ENCODE data around the gene WDR88. TPM values are rescaled to one million over a fixed set of nuclear protein-coding genes. Genes with fewer than 3 reads are reported as not detected.

Gene WDR88
- polyA plus RNA-seq, 1 donor (not counting 4 experiments of a cell fraction or from before 2014, with no cell fraction given), result not detected

DNA sequence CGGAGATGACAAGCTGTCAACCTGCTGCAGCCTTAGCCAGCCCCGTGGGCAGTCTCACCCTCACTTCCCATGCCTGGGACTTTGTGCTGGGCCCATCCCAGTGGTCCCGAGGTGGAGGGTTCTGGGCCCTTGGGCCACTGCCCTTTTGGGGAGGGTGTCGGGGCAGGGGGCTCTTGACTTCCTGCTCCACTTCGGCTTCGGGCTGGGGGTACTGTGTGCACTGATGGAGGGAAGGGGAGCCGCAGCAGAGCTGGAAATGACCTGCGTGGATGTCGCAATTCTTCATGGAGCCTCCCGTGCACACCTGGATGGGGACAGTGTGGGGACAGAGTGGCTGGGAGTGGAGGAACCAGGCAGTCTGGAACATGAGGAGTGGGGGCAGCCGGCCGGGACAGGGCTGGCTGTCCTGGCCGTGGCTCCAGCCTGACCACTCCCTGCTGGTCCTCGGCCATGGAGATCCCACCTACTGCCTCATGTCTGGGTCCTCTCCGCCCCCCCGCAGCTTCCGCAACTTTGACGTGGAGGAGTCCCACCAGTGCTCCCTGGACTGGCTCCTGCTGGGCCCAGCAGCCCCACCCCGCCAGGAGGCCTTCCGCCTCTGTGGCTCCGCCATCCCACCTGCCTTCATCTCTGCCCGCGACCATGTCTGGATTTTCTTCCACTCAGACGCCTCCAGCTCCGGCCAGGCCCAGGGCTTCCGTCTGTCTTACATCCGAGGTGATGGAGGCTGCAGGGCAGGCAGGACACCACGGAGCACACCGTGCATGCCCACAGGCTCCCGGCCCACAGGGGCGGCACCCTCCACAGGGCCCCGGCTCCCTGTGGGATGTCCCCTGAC, 72.4 kb downstream of the WDR88 start:
- no peak for FAIRE-seq
- no peak overlapping the region for H3K27ac ChIP-seq (ENCODE audit: control insufficient read depth, insufficient read depth, low read length)
- H3K36me3 ChIP-seq (ENCODE audit: control insufficient read depth in 2 of 2, extremely low read depth in 1 of 2, insufficient read depth in 2 of 2, low read length in 2 of 2), result peaks cover 0 to 7% of the 10 kb centered on the region in 2 experiments
- no peak overlapping the region for H2AFZ ChIP-seq (ENCODE audit: control insufficient read depth, low read length)
- no peak overlapping the region for H3K4me2 ChIP-seq (ENCODE audit: control insufficient read depth, extremely low read depth, insufficient read depth, low read depth, low read length)
- no peaks in the 10 kb centered on the region for H3K27me3 ChIP-seq (ENCODE audit: control insufficient read depth, extremely low read depth, insufficient read depth, low read length)
- dilution Hi-C loops (cut with MboI; ENCODE audit: extremely low pct_ligation_motif_present, low sequenced_read_pairs), result no loop called here
- TF ChIP-seq EZH2 (IDR thresholded peaks at IDR 0.05; ENCODE audit: low read length), result no peak
- TF ChIP-seq, protein P1, sequence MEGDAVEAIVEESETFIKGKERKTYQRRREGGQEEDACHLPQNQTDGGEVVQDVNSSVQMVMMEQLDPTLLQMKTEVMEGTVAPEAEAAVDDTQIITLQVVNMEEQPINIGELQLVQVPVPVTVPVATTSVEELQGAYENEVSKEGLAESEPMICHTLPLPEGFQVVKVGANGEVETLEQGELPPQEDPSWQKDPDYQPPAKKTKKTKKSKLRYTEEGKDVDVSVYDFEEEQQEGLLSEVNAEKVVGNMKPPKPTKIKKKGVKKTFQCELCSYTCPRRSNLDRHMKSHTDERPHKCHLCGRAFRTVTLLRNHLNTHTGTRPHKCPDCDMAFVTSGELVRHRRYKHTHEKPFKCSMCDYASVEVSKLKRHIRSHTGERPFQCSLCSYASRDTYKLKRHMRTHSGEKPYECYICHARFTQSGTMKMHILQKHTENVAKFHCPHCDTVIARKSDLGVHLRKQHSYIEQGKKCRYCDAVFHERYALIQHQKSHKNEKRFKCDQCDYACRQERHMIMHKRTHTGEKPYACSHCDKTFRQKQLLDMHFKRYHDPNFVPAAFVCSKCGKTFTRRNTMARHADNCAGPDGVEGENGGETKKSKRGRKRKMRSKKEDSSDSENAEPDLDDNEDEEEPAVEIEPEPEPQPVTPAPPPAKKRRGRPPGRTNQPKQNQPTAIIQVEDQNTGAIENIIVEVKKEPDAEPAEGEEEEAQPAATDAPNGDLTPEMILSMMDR (optimal IDR thresholded peaks at IDR 0.05 in 1 of 3, IDR thresholded peaks at IDR 0.05 in 1 of 3, conservative IDR thresholded peaks at IDR 0.05 in 1 of 3; ENCODE audit: extremely low read depth in 1 of 3, insufficient read depth in 2 of 3, low read length in 3 of 3), result no peak
- H3K4me3 ChIP-seq (ENCODE audit: control insufficient read depth in 2 of 3, extremely low read depth in 1 of 3, insufficient read depth in 2 of 3, low read depth in 1 of 3, low read length in 3 of 3), result no peak overlapping the region
- no peak overlapping the region for H3K9ac ChIP-seq (ENCODE audit: control insufficient read depth, extremely low read depth, insufficient read depth, low read length)
- no peaks in the 10 kb centered on the region for H3K4me1 ChIP-seq (ENCODE audit: control insufficient read depth, extremely low read depth, insufficient read depth, low read length)
- no peak for DNase-seq (ENCODE audit: low read depth, low spot score)
- H3K79me2 ChIP-seq (ENCODE audit: control insufficient read depth, insufficient read depth, low read length), result no peaks in the 10 kb centered on the region
- H3K9me3 ChIP-seq (ENCODE audit: control insufficient read depth, low read depth, low read length), result no peaks in the 10 kb centered on the region
- H3K9me1 ChIP-seq (ENCODE audit: control insufficient read depth, extremely low read depth, insufficient read depth, low read length), result no peaks in the 10 kb centered on the region
- peaks cover 3% of the 10 kb centered on the region for H4K20me1 ChIP-seq (ENCODE audit: control insufficient read depth, extremely low read depth, insufficient read depth, low read length)

DNA sequence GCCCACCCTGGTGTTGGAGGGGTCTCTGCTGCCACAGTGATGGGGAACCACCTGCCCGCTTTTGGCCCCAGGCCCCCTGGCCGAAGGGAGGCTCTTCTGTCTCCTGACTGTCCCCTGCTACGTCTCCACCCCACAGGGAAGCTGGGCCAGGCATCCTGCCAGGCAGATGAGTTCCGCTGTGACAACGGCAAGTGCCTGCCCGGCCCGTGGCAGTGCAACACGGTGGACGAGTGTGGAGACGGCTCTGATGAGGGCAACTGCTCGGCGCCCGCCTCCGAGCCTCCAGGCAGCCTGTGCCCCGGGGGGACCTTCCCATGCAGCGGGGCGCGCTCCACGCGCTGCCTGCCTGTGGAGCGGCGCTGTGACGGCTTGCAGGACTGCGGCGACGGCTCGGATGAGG, 73.2 kb downstream of the WDR88 start:
- no peaks in the 10 kb centered on the region for H3K4me1 ChIP-seq (ENCODE audit: control insufficient read depth, extremely low read depth, insufficient read depth, low read length)
- H2AFZ ChIP-seq (ENCODE audit: control insufficient read depth, low read length), result no peak overlapping the region
- H3K27ac ChIP-seq (ENCODE audit: control insufficient read depth, insufficient read depth, low read length), result no peak overlapping the region
- H3K36me3 ChIP-seq (ENCODE audit: control insufficient read depth in 2 of 2, extremely low read depth in 1 of 2, insufficient read depth in 2 of 2, low read length in 2 of 2), result peaks cover 0 to 7% of the 10 kb centered on the region in 2 experiments
- no peak overlapping the region for H3K9ac ChIP-seq (ENCODE audit: control insufficient read depth, extremely low read depth, insufficient read depth, low read length)
- H3K4me2 ChIP-seq (ENCODE audit: control insufficient read depth, extremely low read depth, insufficient read depth, low read depth, low read length), result no peak overlapping the region
- TF ChIP-seq, protein P1 (optimal IDR thresholded peaks at IDR 0.05 in 1 of 3, IDR thresholded peaks at IDR 0.05 in 1 of 3, conservative IDR thresholded peaks at IDR 0.05 in 1 of 3; ENCODE audit: extremely low read depth in 1 of 3, insufficient read depth in 2 of 3, low read length in 3 of 3), result no peak
- no peak for TF ChIP-seq EZH2 (IDR thresholded peaks at IDR 0.05; ENCODE audit: low read length)
- H3K9me3 ChIP-seq (ENCODE audit: control insufficient read depth, low read depth, low read length), result no peaks in the 10 kb centered on the region
- dilution Hi-C loops (cut with MboI; ENCODE audit: extremely low pct_ligation_motif_present, low sequenced_read_pairs), result no loop called here
- no peaks in the 10 kb centered on the region for H3K27me3 ChIP-seq (ENCODE audit: control insufficient read depth, extremely low read depth, insufficient read depth, low read length)
- H3K79me2 ChIP-seq (ENCODE audit: control insufficient read depth, insufficient read depth, low read length), result no peaks in the 10 kb centered on the region
- H4K20me1 ChIP-seq (ENCODE audit: control insufficient read depth, extremely low read depth, insufficient read depth, low read length), result peaks cover 3% of the 10 kb centered on the region
- DNase-seq (ENCODE audit: low read depth, low spot score), result no peak
- H3K4me3 ChIP-seq (ENCODE audit: control insufficient read depth in 2 of 3, extremely low read depth in 1 of 3, insufficient read depth in 2 of 3, low read depth in 1 of 3, low read length in 3 of 3), result no peak overlapping the region
- H3K9me1 ChIP-seq (ENCODE audit: control insufficient read depth, extremely low read depth, insufficient read depth, low read length), result no peaks in the 10 kb centered on the region
- FAIRE-seq, result no peak

All from keratinocyte (primary cell).